A549 (cell line): ENCODE measurements around the gene UTP3. TPM values are rescaled to one million over a fixed set of nuclear protein-coding genes. Genes with fewer than 3 reads are reported as not detected.
"Not testable (repeated sequence)": the region's sequence is repeated elsewhere in the genome, so short reads cannot be mapped to it uniquely, and the experiment has no call there.

Experiments
- ATAC-seq, 2 experiments: fragments of 200-7000 bp in 1 of 2; fragments of >200 bp in 1 of 2; cut with Nextera tagmentation in 1 of 2; cut with Tn5 transposase in 1 of 2; 3 replicates each; pipeline versions ENCODE4 v1.8.0 to v1.9.1; 2018 to 2020; ENCODE audit warnings: mild to moderate bottlenecking in 1 of 2, moderate library complexity in 1 of 2
- CTCF ChIA-PET: fragments of 300-600 bp; sonication (Branson Sonifier 250); formaldehyde crosslinking; extraction: SDS; loops from one replicate; lab custom pipeline; 2021; ENCODE audit warnings: antibody characterized with exemption, inconsistent platforms; lab: Yijun Ruan, JAX
- POLR2A ChIA-PET: fragments of 350-600 bp; formaldehyde crosslinking; extraction: SDS; loops from one replicate; lab custom pipeline; 2021; ENCODE audit warnings: antibody characterized with exemption, inconsistent platforms; lab: Yijun Ruan, JAX
- DNase-seq, 2 experiments: peaks; one replicate each; pipeline versions ENCODE4 v3.0.0 to v3.0.0-alpha.2; 2011 to 2016; ENCODE audit warnings: low read depth in 1 of 2, low spot score in 1 of 2
- FAIRE-seq: peaks from 2 replicates; lab custom pipeline; 2011; peaks lifted over from hg19 to GRCh38; lab: Jason Lieb, UNC
- H3K27ac ChIP-seq, 2 experiments: fragments of >200 bp; sonication (Bioruptor Twin); formaldehyde crosslinking; 3 replicates each; pipeline ENCODE4 v1.5.1; 2016 to 2017
- H3K4me1 ChIP-seq: fragments of >200 bp; sonication (Bioruptor Twin); formaldehyde crosslinking; 3 replicates; pipeline ENCODE4 v1.6.1; 2016
- H3K4me2 ChIP-seq: fragments of >200 bp; sonication (Bioruptor Twin); formaldehyde crosslinking; 3 replicates; pipeline ENCODE4 v1.6.1; 2016
- H3K4me3 ChIP-seq: fragments of >200 bp; sonication (Bioruptor Twin); formaldehyde crosslinking; 3 replicates; pipeline ENCODE4 v1.5.1; 2016
- H3K9me3 ChIP-seq: fragments of >200 bp; sonication (Bioruptor Twin); formaldehyde crosslinking; 3 replicates; pipeline ENCODE4 v1.6.1; 2016
- CBX2 ChIP-seq: fragments of 200-600 bp; sonication (generic); IDR thresholded peaks from 2 replicates; pipeline ENCODE4 v1.6.1; 2016; ENCODE audit warnings: low read depth, mild to moderate bottlenecking, borderline replicate concordance
- CTCF ChIP-seq: fragments of >200 bp; sonication (Bioruptor Twin); formaldehyde crosslinking; IDR thresholded peaks from 3 replicates; pipeline ENCODE4 v1.5.1; 2016
- E2F6 ChIP-seq: IDR thresholded peaks from 2 replicates; pipeline ENCODE4 v1.6.1; 2012; ENCODE audit warnings: low read depth, borderline replicate concordance
- EP300 ChIP-seq, 2 experiments: fragments of >200 bp; sonication (Bioruptor Twin); formaldehyde crosslinking; IDR thresholded peaks; 2 replicates in 1 of 2; 3 replicates in 1 of 2; pipeline ENCODE4 v1.6.1; 2016 to 2017
- FOSB ChIP-seq: fragments of 250-450 bp; sonication (Bioruptor Pico); IDR thresholded peaks from 2 replicates; pipeline ENCODE4 v1.5.0; 2020; ENCODE audit warnings: mild to moderate bottlenecking, moderate library complexity
- HDAC2 ChIP-seq: fragments of 200-600 bp; sonication (generic); IDR thresholded peaks from 2 replicates; pipeline ENCODE4 v1.6.1; 2016
- KDM5A ChIP-seq: fragments of 200-600 bp; sonication (generic); IDR thresholded peaks from 2 replicates; pipeline ENCODE4 v1.6.1; 2016; ENCODE audit warnings: antibody characterized with exemption, mild to moderate bottlenecking
- MAX ChIP-seq: IDR thresholded peaks from 2 replicates; pipeline ENCODE4 v1.6.1; 2012
- MAZ ChIP-seq: fragments of 150-350 bp; IDR thresholded peaks from 2 replicates; pipeline ENCODE4 v1.6.1; 2014; ENCODE audit warnings: antibody characterized with exemption, low read depth, low read length, borderline replicate concordance
- MYC ChIP-seq: IDR thresholded peaks from 2 replicates; pipeline ENCODE4 v1.6.1; 2012; ENCODE audit warnings: mild to moderate bottlenecking, inconsistent platforms, low read length, improper control_type of control experiment, borderline replicate concordance
- NFE2L2 ChIP-seq: fragments of 150-350 bp; conservative IDR thresholded peaks from 2 replicates; pipeline ENCODE4 v1.6.1; 2014; ENCODE audit warnings: low read length
- NR3C1 ChIP-seq: fragments of >200 bp; sonication (Bioruptor Twin); formaldehyde crosslinking; IDR thresholded peaks from 3 replicates; pipeline ENCODE4 v1.6.1; 2017
- PBX3 ChIP-seq: IDR thresholded peaks from 2 replicates; pipeline ENCODE4 v1.6.1; 2012
- POLR2AphosphoS2 ChIP-seq: conservative IDR thresholded peaks from 2 replicates; pipeline ENCODE4 v1.6.1; 2012; ENCODE audit warnings: low read length, improper control_type of control experiment, inconsistent platforms
- RAD21 ChIP-seq, 2 experiments: fragments of >200 bp in 1 of 2; sonication (Bioruptor Twin) in 1 of 2; formaldehyde crosslinking in 1 of 2; IDR thresholded peaks in 1 of 2; conservative IDR thresholded peaks in 1 of 2; 2 replicates in 1 of 2; 3 replicates in 1 of 2; pipeline ENCODE4 v1.6.1; 2012 to 2018; ENCODE audit warnings: inconsistent platforms in 1 of 2
- RCOR1 ChIP-seq: fragments of 150-350 bp; IDR thresholded peaks from 2 replicates; pipeline ENCODE4 v1.6.1; 2014; ENCODE audit warnings: antibody characterized with exemption, low read length, low read depth
- RNF2 ChIP-seq: fragments of 200-600 bp; sonication (generic); IDR thresholded peaks from 2 replicates; pipeline ENCODE4 v1.6.1; 2016; ENCODE audit warnings: low read depth, mild to moderate bottlenecking, antibody characterized with exemption, moderate library complexity, borderline replicate concordance
- SMC3 ChIP-seq: fragments of >200 bp; sonication (Bioruptor Twin); formaldehyde crosslinking; IDR thresholded peaks from 3 replicates; pipeline ENCODE4 v1.6.1; 2018; ENCODE audit warnings: inconsistent platforms
- TP53 ChIP-seq: fragments of 250-450 bp; sonication (Bioruptor Pico); IDR thresholded peaks from 2 replicates; pipeline ENCODE4 v1.5.0; 2021; ENCODE audit warnings: mild to moderate bottlenecking, moderate library complexity
- ZSCAN20 ChIP-seq: fragments of 250-450 bp; sonication (Bioruptor Pico); IDR thresholded peaks from 2 replicates; pipeline ENCODE4 v1.8.0; 2022; ENCODE audit warnings: mild to moderate bottlenecking, moderate library complexity
- WGBS: methylation state at CpG from one replicate; pipeline ENCODE4 v1.1.6; 2017; ENCODE audit errors: missing lambda C conversion rate; 5-methylcytosine and 5-hydroxymethylcytosine counted together
- polyA plus RNA-seq, 4 experiments: library from polyadenylated mRNA; depleted of rRNA in 3 of 4; stranded (reverse); fragments of >200 nt; fragmentation: RNase III in 1 of 4; extraction: RNeasy Plus Mini Kit Qiagen cat#74134 plus additional on column Dnase treatment in 1 of 4; gene quantifications; 2 replicates in 3 of 4; 3 replicates in 1 of 4; pipeline ENCODE4 v1.2.3, GENCODE V29; 2011 to 2017
- TF ChIP-seq, protein P1 (sequence below): fragments of >200 bp; sonication (Bioruptor Twin); formaldehyde crosslinking; IDR thresholded peaks from 2 replicates; pipeline ENCODE4 v1.6.1; 2016
- TF ChIP-seq, protein P2 (sequence below): fragments of 150-350 bp; IDR thresholded peaks from 2 replicates; pipeline ENCODE4 v1.6.1; 2014; ENCODE audit warnings: low read depth, mild to moderate bottlenecking, low read length

UTP3 gene
- polyA plus RNA-seq, 2 of the 4 experiments (the other 2 are of a cell fraction): 24.8 to 44.6 TPM

DNA sequence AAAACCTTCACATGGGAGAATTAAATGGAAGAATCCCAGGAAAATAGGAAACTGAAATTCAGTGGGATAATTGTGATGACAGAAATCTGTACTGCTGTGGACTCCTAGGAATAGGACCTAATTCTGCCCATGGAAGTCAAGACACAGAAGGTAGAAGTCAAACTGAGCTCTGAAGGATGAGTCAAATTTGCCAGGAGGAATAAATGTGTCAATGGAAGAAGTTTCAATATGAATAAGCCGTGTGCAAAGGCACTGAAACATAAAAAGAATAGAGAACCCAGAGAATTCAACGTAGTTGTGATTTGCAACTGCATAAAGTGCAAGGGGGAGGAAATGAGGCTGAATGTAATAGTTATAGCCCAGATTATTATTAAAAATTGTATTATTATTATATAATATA is 48.1 kb upstream of the UTP3 start:
- 51% methylated on average over 2 of the region's 2 CpGs for WGBS

GRCh38 chr4:70650741-70651140 is 37.6 kb upstream of the UTP3 start:
- H3K4me1 ChIP-seq: peaks cover 12% of the 10 kb centered on the region; the same call in 2 of the 3 replicates
- FAIRE-seq, H3K9me3 ChIP-seq, ATAC-seq, H3K27ac ChIP-seq, POLR2A ChIA-PET, H3K4me3 ChIP-seq, DNase-seq, H3K4me2 ChIP-seq: not testable (repeated sequence)
- CTCF ChIA-PET: interaction anchor here (1.0 to 2.1 kb wide), 3 partner anchors 7 to 152 kb away, joined by 4 to 10 read pairs (median 7); no protein-coding TSS in a partner anchor
- WGBS: 67% methylated on average over 4 of the region's 4 CpGs

More for the DNA sequence above, 48.1 kb upstream of the UTP3 start:
- ChIA-PET POLR2A (no interaction called here), CTCF (no interaction called here)
- no peak for DNase-seq
- no peak for ATAC-seq
- no peak for FAIRE-seq
- Histone ChIP-seq H3K4me2 (no peak overlapping the region), H3K9me3 (no peaks in the 10 kb centered on the region), H3K27ac (no peak overlapping the region), H3K4me1 (peaks cover 5% of the 10 kb centered on the region; the same call in 2 of the 3 replicates), H3K4me3 (no peak overlapping the region)
- TF ChIP-seq ZSCAN20: no peak
- TF ChIP-seq MAX: no peak
- no peak for TF ChIP-seq CBX2
- TF ChIP-seq KDM5A: no peak
- no peak for TF ChIP-seq RNF2
- TF ChIP-seq NFE2L2: no peak
- no peak for TF ChIP-seq CTCF
- TF ChIP-seq HDAC2: no peak
- TF ChIP-seq RCOR1: no peak
- TF ChIP-seq, protein P1, sequence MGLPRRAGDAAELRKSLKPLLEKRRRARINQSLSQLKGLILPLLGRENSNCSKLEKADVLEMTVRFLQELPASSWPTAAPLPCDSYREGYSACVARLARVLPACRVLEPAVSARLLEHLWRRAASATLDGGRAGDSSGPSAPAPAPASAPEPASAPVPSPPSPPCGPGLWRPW: no peak
- TF ChIP-seq FOSB (CRISPR knock-in tag): no peak
- TF ChIP-seq PBX3: no peak
- TF ChIP-seq EP300 (IDR thresholded peaks at IDR 0.05): no peak
- TF ChIP-seq NR3C1: no peak
- no peak for TF ChIP-seq MAZ
- TF ChIP-seq TP53 (CRISPR knock-in tag): no peak
- TF ChIP-seq POLR2AphosphoS2: no peak
- TF ChIP-seq E2F6: no peak

DNA sequence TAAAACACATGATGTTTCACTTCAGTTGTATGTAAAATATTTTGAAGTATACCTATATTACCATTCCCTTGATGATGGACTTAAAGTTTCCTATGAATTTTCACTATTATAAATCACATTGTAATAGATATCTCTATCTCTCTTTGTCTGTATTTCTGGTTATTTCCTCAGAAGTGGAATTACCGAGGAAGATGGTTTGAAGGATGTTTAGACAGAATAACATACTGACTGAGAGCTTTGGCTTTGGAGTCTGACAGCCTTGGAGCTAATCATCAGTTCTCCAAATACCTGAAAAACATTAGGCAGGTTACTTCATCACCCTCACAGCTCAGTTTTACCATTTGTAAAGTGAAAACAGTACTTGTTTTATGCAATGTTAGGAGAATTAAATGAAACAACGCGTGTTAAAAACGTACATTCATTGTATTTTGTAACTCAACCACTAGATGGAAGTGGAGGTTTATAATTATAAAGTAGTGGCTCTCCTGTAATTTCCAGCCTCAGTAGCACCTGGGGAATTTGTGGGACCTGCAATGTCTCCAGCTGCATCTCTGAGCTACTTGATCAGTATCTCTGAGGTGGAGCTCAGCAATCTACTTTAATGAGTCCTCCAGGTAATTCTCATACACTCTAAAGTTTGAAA is 36.3 kb upstream of the UTP3 start:
- ATAC-seq (peak; percentile 66 to 81; a peak in 3 of 6 replicates), FAIRE-seq (peak; percentile 39), DNase-seq (peak; percentile 15 to 22)
- WGBS: 10% methylated on average over 4 of the region's 4 CpGs
- no peak overlapping the region for H3K4me3 ChIP-seq
- POLR2A ChIA-PET: no interaction called here
- peaks cover 12% of the 10 kb centered on the region; the same call in 2 of the 3 replicates for H3K4me1 ChIP-seq
- CTCF ChIA-PET: interaction anchor here (0.7 to 2.1 kb wide), 25 partner anchors 8 to 1061 kb away, joined by 3 to 10 read pairs (median 4); no protein-coding TSS in a partner anchor
- no peaks in the 10 kb centered on the region for H3K9me3 ChIP-seq
- peak overlapping the region in 1 of 2 experiments; percentile 15; a peak in 1 of 6 replicates for H3K27ac ChIP-seq
- H3K4me2 ChIP-seq: peak overlapping the region; percentile 72
- peak; percentile 63; the same call in 2 of the 3 replicates for TF ChIP-seq SMC3
- TF ChIP-seq EP300 (IDR thresholded peaks at IDR 0.05): no peak
- TF ChIP-seq RAD21 (conservative IDR thresholded peaks at IDR 0.05 in 1 of 2, IDR thresholded peaks at IDR 0.05 in 1 of 2): peak; percentile 65 to 76
- TF ChIP-seq MYC: no peak
- no peak for TF ChIP-seq POLR2AphosphoS2
- TF ChIP-seq, protein P2, sequence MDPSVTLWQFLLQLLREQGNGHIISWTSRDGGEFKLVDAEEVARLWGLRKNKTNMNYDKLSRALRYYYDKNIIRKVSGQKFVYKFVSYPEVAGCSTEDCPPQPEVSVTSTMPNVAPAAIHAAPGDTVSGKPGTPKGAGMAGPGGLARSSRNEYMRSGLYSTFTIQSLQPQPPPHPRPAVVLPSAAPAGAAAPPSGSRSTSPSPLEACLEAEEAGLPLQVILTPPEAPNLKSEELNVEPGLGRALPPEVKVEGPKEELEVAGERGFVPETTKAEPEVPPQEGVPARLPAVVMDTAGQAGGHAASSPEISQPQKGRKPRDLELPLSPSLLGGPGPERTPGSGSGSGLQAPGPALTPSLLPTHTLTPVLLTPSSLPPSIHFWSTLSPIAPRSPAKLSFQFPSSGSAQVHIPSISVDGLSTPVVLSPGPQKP: no peak
- TF ChIP-seq CTCF: peak; percentile 64
- TF ChIP-seq E2F6: no peak
- TF ChIP-seq TP53 (CRISPR knock-in tag): no peak
- no peak for TF ChIP-seq CBX2
- TF ChIP-seq MAX: no peak
- TF ChIP-seq NR3C1: no peak
